Astrocyte (in vitro differentiated cells and primary cell): ENCODE data around the gene VPS13D. TPM values are rescaled to one million over a fixed set of nuclear protein-coding genes. Genes with fewer than 3 reads are reported as not detected.

Source experiments
- DNase-seq: peaks from one replicate; pipeline ENCODE4 v3.0.0-alpha.2; 2010; ENCODE audit warnings: low read depth
- FAIRE-seq: peaks from 2 replicates; lab custom pipeline; 2011; peaks lifted over from hg19 to GRCh38; lab: Jason Lieb, UNC
- H2AFZ ChIP-seq: 2 replicates; pipeline ENCODE4 v1.6.0; 2012; ENCODE audit warnings: low read depth, low read length, inconsistent platforms
- H3K27ac ChIP-seq: 2 replicates; pipeline ENCODE4 v1.5.1; 2011; ENCODE audit warnings: low read depth, low read length, inconsistent platforms
- H3K27me3 ChIP-seq: 2 replicates; pipeline ENCODE4 v1.6.0; 2011; ENCODE audit warnings: low read length, inconsistent platforms; ENCODE audit not compliant: insufficient read depth
- H3K36me3 ChIP-seq: 2 replicates; pipeline ENCODE4 v1.5.1; 2011; ENCODE audit warnings: low read length, inconsistent platforms; ENCODE audit not compliant: insufficient read depth
- H3K4me1 ChIP-seq: 2 replicates; pipeline ENCODE4 v1.5.1; 2011; ENCODE audit warnings: low read length, inconsistent platforms; ENCODE audit not compliant: insufficient read depth
- H3K4me2 ChIP-seq: 2 replicates; pipeline ENCODE4 v1.6.0; 2012; ENCODE audit warnings: low read length, inconsistent platforms
- H3K4me3 ChIP-seq: 2 replicates; pipeline ENCODE4 v1.5.1; 2011; ENCODE audit warnings: low read depth, mild to moderate bottlenecking, low read length, inconsistent platforms; ENCODE audit not compliant: insufficient read depth
- H3K79me2 ChIP-seq: 2 replicates; pipeline ENCODE4 v1.6.0; 2012; ENCODE audit warnings: mild to moderate bottlenecking, low read length, inconsistent platforms; ENCODE audit not compliant: insufficient read depth
- H3K9ac ChIP-seq: 2 replicates; pipeline ENCODE4 v1.6.0; 2012; ENCODE audit warnings: mild to moderate bottlenecking, low read length, inconsistent platforms
- H3K9me3 ChIP-seq: 2 replicates; pipeline ENCODE4 v1.5.1; 2012; ENCODE audit warnings: low read depth, mild to moderate bottlenecking, low read length, inconsistent platforms; ENCODE audit not compliant: insufficient read depth
- H4K20me1 ChIP-seq: 2 replicates; pipeline ENCODE4 v1.6.0; 2012; ENCODE audit warnings: low read length, inconsistent platforms; ENCODE audit not compliant: insufficient read depth
- H3K27ac Mint-ChIP-seq: one replicate; pipeline ENCODE4 v1.8.0; 2021; ENCODE audit warnings: mild to moderate bottlenecking, mixed read lengths; ENCODE audit not compliant: unreplicated experiment
- H3K27me3 Mint-ChIP-seq: one replicate; pipeline ENCODE4 v1.8.0; 2021; ENCODE audit warnings: low read depth, mixed read lengths; ENCODE audit not compliant: unreplicated experiment
- H3K36me3 Mint-ChIP-seq: one replicate; pipeline ENCODE4 v1.8.0; 2021; ENCODE audit warnings: low read depth, mixed read lengths; ENCODE audit not compliant: unreplicated experiment
- H3K4me1 Mint-ChIP-seq: one replicate; pipeline ENCODE4 v1.8.0; 2021; ENCODE audit warnings: low read depth, mixed read lengths; ENCODE audit not compliant: unreplicated experiment
- H3K4me3 Mint-ChIP-seq: one replicate; pipeline ENCODE4 v1.8.0; 2021; ENCODE audit warnings: mild to moderate bottlenecking, moderate library complexity, mixed read lengths; ENCODE audit not compliant: unreplicated experiment
- H3K9me3 Mint-ChIP-seq: one replicate; pipeline ENCODE4 v1.8.0; 2021; ENCODE audit warnings: mild to moderate bottlenecking, mixed read lengths; ENCODE audit not compliant: unreplicated experiment
- EZH2 ChIP-seq: IDR thresholded peaks from 2 replicates; pipeline ENCODE4 v1.6.1; 2012; ENCODE audit warnings: mild to moderate bottlenecking, low read length, inconsistent platforms; ENCODE audit not compliant: insufficient read depth
- total RNA-seq: library from RNA; stranded (reverse); gene quantifications from 2 replicates; pipeline ENCODE4 v1.2.1, GENCODE V29; 2021
- TF ChIP-seq, protein P1 (sequence below): IDR thresholded peaks from 2 replicates; pipeline ENCODE4 v1.5.1; 2011; ENCODE audit warnings: low read depth, mild to moderate bottlenecking, inconsistent platforms, low read length, moderate library complexity; ENCODE audit not compliant: insufficient read depth

Gene VPS13D
- total RNA-seq, 1 donor from 2014 or later = 25.9 TPM

DNA sequence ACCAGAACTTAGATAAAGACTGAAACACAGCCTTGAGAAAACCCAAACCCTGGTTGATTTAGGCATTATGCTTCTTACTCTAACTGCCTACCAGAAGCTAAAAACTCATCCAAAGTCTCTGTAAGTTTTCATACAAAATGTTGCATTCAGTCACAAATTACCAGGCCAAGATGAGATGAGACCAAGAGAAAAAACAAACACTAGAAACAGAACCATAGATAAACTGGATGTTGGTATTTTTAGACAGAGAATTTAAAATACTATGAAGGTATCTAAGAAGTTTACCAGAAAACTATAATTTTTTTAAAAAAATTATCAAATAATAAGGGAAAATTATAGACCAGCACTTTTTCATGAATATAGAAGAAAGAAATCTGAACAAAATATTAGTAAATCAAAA lies 180.5 kb downstream of the VPS13D start:
- no peak overlapping the region for H3K4me3 Mint-ChIP-seq
- H2AFZ ChIP-seq = no peak overlapping the region
- no peak overlapping the region for H3K27ac ChIP-seq
- FAIRE-seq (no peak), DNase-seq (no peak)
- no peaks in the 10 kb centered on the region for H3K9me3 Mint-ChIP-seq
- no peaks in the 10 kb centered on the region for H3K27me3 ChIP-seq
- peaks cover 16% of the 10 kb centered on the region for H3K4me1 Mint-ChIP-seq
- peaks cover 11% of the 10 kb centered on the region for H3K36me3 Mint-ChIP-seq
- H3K9me3 ChIP-seq = no peaks in the 10 kb centered on the region
- H3K9ac ChIP-seq = no peak overlapping the region
- peaks cover 17% of the 10 kb centered on the region for H3K4me1 ChIP-seq
- no peak overlapping the region for H3K4me3 ChIP-seq
- no peak overlapping the region for H3K27ac Mint-ChIP-seq
- H4K20me1 ChIP-seq = no peaks in the 10 kb centered on the region
- H3K27me3 Mint-ChIP-seq = no peaks in the 10 kb centered on the region
- peaks cover 6% of the 10 kb centered on the region for H3K36me3 ChIP-seq
- no peak overlapping the region for H3K4me2 ChIP-seq
- no peaks in the 10 kb centered on the region for H3K79me2 ChIP-seq
- TF ChIP-seq, protein P1, sequence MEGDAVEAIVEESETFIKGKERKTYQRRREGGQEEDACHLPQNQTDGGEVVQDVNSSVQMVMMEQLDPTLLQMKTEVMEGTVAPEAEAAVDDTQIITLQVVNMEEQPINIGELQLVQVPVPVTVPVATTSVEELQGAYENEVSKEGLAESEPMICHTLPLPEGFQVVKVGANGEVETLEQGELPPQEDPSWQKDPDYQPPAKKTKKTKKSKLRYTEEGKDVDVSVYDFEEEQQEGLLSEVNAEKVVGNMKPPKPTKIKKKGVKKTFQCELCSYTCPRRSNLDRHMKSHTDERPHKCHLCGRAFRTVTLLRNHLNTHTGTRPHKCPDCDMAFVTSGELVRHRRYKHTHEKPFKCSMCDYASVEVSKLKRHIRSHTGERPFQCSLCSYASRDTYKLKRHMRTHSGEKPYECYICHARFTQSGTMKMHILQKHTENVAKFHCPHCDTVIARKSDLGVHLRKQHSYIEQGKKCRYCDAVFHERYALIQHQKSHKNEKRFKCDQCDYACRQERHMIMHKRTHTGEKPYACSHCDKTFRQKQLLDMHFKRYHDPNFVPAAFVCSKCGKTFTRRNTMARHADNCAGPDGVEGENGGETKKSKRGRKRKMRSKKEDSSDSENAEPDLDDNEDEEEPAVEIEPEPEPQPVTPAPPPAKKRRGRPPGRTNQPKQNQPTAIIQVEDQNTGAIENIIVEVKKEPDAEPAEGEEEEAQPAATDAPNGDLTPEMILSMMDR = no peak
- no peak for TF ChIP-seq EZH2

DNA sequence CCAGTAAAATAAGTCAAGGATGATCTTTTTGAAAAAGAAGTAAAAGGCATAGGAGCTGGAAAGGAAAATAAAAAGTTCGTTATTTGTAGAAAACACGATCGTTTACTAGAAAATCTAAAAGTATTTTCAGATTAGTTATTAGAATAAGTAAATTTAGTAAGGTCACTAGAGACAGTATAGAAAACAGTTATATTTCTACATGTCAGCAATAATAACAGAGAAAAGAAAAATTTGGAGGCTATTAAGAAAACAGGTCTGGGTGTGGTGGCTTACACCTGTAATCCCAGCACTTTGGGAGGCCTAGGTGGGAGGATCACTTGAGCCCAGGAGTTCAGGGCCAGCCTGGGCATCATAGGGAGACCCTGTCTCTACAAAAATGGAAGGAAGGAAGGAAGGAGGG lies 181.3 kb downstream of the VPS13D start:
- Histone ChIP-seq H3K79me2 (no peaks in the 10 kb centered on the region), H3K27ac (no peak overlapping the region), H3K36me3 (peaks cover 6% of the 10 kb centered on the region), H3K4me2 (no peak overlapping the region), H2AFZ (no peak overlapping the region), H3K4me1 (peaks cover 9% of the 10 kb centered on the region), H3K9ac (no peak overlapping the region), H4K20me1 (no peaks in the 10 kb centered on the region), H3K4me3 (no peak overlapping the region), H3K27me3 (no peaks in the 10 kb centered on the region), H3K9me3 (no peaks in the 10 kb centered on the region)
- no peak overlapping the region for H3K4me3 Mint-ChIP-seq
- H3K9me3 Mint-ChIP-seq = no peaks in the 10 kb centered on the region
- no peak for TF ChIP-seq EZH2
- TF ChIP-seq, protein P1 = no peak
- peaks cover 11% of the 10 kb centered on the region for H3K4me1 Mint-ChIP-seq
- no peaks in the 10 kb centered on the region for H3K27me3 Mint-ChIP-seq
- no peak for FAIRE-seq
- H3K36me3 Mint-ChIP-seq = peaks cover 11% of the 10 kb centered on the region
- no peak for DNase-seq
- H3K27ac Mint-ChIP-seq = no peak overlapping the region

DNA sequence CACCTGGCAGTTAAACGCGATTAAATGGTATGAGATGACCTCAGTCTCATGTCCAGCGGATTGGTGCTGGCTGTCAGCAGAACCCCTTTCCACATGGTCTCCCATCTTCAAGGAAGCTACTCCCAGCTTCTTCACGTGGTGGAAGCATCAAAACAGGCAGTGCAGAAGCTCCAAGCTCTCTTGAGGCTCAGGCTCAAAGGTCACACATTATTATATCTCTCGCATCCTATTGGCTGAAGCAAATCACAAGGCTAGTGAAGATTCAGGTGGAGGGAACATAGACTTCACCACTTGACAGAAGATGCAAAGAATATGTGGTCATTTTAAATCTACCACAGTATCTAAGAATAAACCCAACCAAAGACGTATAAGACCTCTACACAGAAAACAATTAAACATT lies 181.9 kb downstream of the VPS13D start:
- TF ChIP-seq, protein P1 = no peak
- no peak for TF ChIP-seq EZH2
- Histone ChIP-seq H3K4me2 (no peak overlapping the region), H2AFZ (no peak overlapping the region), H4K20me1 (no peaks in the 10 kb centered on the region), H3K27me3 (no peaks in the 10 kb centered on the region), H3K79me2 (no peaks in the 10 kb centered on the region), H3K9me3 (no peaks in the 10 kb centered on the region), H3K36me3 (peaks cover 6% of the 10 kb centered on the region), H3K9ac (no peak overlapping the region), H3K4me1 (peaks cover 7% of the 10 kb centered on the region), H3K4me3 (no peak overlapping the region), H3K27ac (no peak overlapping the region)
- no peak overlapping the region for H3K27ac Mint-ChIP-seq
- H3K27me3 Mint-ChIP-seq = no peaks in the 10 kb centered on the region
- H3K36me3 Mint-ChIP-seq = peaks cover 12% of the 10 kb centered on the region
- H3K4me1 Mint-ChIP-seq = peaks cover 5% of the 10 kb centered on the region
- DNase-seq = no peak
- no peak overlapping the region for H3K4me3 Mint-ChIP-seq
- no peaks in the 10 kb centered on the region for H3K9me3 Mint-ChIP-seq
- FAIRE-seq = no peak
